GM12878 (cell line): ENCODE measurements around the gene SMARCD2. TPM values are rescaled to one million over a fixed set of nuclear protein-coding genes. Genes with fewer than 3 reads are reported as not detected.
"Not testable (repeated sequence)": the region's sequence is repeated elsewhere in the genome, so short reads cannot be mapped to it uniquely, and the experiment has no call there.

Source experiments
- ATAC-seq: fragments of 200-7000 bp; cut with Tn5 transposase; 3 replicates; pipeline ENCODE4 v1.9.1; 2020; ENCODE audit warnings: mild to moderate bottlenecking, moderate library complexity
- BruUV-seq: library from RNA; stranded (reverse); fragments of 400-500 nt; replicated peaks from 2 replicates; lab custom pipeline; 2021; lab: Mats Ljungman, UMichigan
- CTCF ChIA-PET: fragments of 300-600 bp; sonication (Branson Sonifier 250); formaldehyde crosslinking; extraction: SDS; loops from one replicate; lab custom pipeline; 2021; ENCODE audit warnings: inconsistent platforms; lab: Yijun Ruan, JAX
- POLR2A ChIA-PET: fragments of 350-600 bp; formaldehyde crosslinking; extraction: SDS; loops from one replicate; lab custom pipeline; 2021; ENCODE audit warnings: inconsistent platforms; lab: Charles Lee
- RAD21 ChIA-PET: fragments of 300-600 bp; sonication (Branson Sonifier 250); formaldehyde crosslinking; loops from one replicate; lab custom pipeline; 2023; ENCODE audit warnings: antibody characterized with exemption; ENCODE audit not compliant: unreplicated experiment; lab: Charles Lee
- SMC1A ChIA-PET: fragments of 300-600 bp; sonication (Branson Sonifier 250); formaldehyde crosslinking; loops from one replicate; lab custom pipeline; 2023; ENCODE audit not compliant: unreplicated experiment, uncharacterized antibody; lab: Charles Lee
- DNase-seq: peaks from one replicate; pipeline ENCODE4 v3.0.0-alpha.2; 2011; ENCODE audit warnings: low read depth, low spot score
- FAIRE-seq: peaks from 3 replicates; lab custom pipeline; 2011; peaks lifted over from hg19 to GRCh38; lab: Jason Lieb, UNC
- H2AFZ ChIP-seq: 2 replicates; pipeline ENCODE4 v1.6.0; 2011; ENCODE audit warnings: low read depth, low read length, control low read depth; ENCODE audit not compliant: control insufficient read depth
- H3K27ac ChIP-seq: 2 replicates; pipeline ENCODE4 v1.5.1; 2011; ENCODE audit warnings: control low read depth; ENCODE audit not compliant: control insufficient read depth, insufficient read depth
- H3K27me3 ChIP-seq, 2 experiments: replicated peaks in 1 of 2; 2 replicates each; pipeline versions ENCODE4 v1.6.0 to v1.6.1; 2011; ENCODE audit warnings: low read length in 1 of 2; ENCODE audit not compliant: control insufficient read depth in 2 of 2, insufficient read depth in 2 of 2
- H3K36me3 ChIP-seq, 2 experiments: 2 replicates each; pipeline ENCODE4 v1.5.1; 2011; ENCODE audit warnings: low read length in 1 of 2; ENCODE audit not compliant: control insufficient read depth in 2 of 2, insufficient read depth in 2 of 2
- H3K4me1 ChIP-seq: 2 replicates; pipeline ENCODE4 v1.6.1; 2011; ENCODE audit warnings: mild to moderate bottlenecking, low read length, moderate library complexity, mixed read lengths; ENCODE audit not compliant: control insufficient read depth, insufficient read depth
- H3K4me2 ChIP-seq: 2 replicates; pipeline ENCODE4 v1.6.0; 2011; ENCODE audit warnings: control low read depth; ENCODE audit not compliant: control insufficient read depth, insufficient read depth
- H3K4me3 ChIP-seq: fragments of 200-600 bp; sonication (generic); 2 replicates; pipeline ENCODE4 v1.5.1; 2016
- H3K79me2 ChIP-seq: 2 replicates; pipeline ENCODE4 v1.6.0; 2011; ENCODE audit warnings: low read length; ENCODE audit not compliant: control insufficient read depth, insufficient read depth
- H3K9ac ChIP-seq: 2 replicates; pipeline ENCODE4 v1.8.0; 2011; ENCODE audit warnings: low read length, control low read depth, mixed read lengths; ENCODE audit not compliant: control insufficient read depth, insufficient read depth
- H3K9me3 ChIP-seq: replicated peaks from 3 replicates; pipeline ENCODE4 v1.5.1; 2011; ENCODE audit warnings: mild to moderate bottlenecking, low read length; ENCODE audit not compliant: control insufficient read depth, insufficient read depth
- H4K20me1 ChIP-seq: 2 replicates; pipeline ENCODE4 v1.6.0; 2011; ENCODE audit not compliant: control insufficient read depth, insufficient read depth
- CTCF ChIP-seq, 3 experiments: IDR thresholded peaks in 2 of 3; conservative IDR thresholded peaks in 1 of 3; 2 replicates each; pipeline ENCODE4 v1.5.1; 2011; ENCODE audit warnings: low read depth in 3 of 3, low read length in 3 of 3, mild to moderate bottlenecking in 3 of 3, control low read depth in 2 of 3, moderate library complexity in 2 of 3, inconsistent platforms in 1 of 3, mixed read lengths in 1 of 3; ENCODE audit not compliant: control insufficient read depth in 2 of 3, insufficient read depth in 1 of 3; ENCODE audit errors: extremely low read depth in 1 of 3
- WGBS: methylation state at CpG from one replicate; pipeline ENCODE4 v1.1.6; 2016; ENCODE audit warnings: low lambda C conversion rate; ENCODE audit not compliant: insufficient replicate concordance, insufficient coverage; ENCODE audit errors: missing lambda C conversion rate; 5-methylcytosine and 5-hydroxymethylcytosine counted together
- in situ Hi-C: fragments of 300-500 bp; cut with MboI; formaldehyde crosslinking; loops from 9 replicates; pipeline ENCODE4 v1.14.3; 2018; ENCODE audit warnings: mixed read lengths
- intact Hi-C: fragments of 100-400 bp; cut with micrococcal nuclease; formaldehyde crosslinking; loops from one replicate; pipeline ENCODE4 v1.14.2; 2022; ENCODE audit not compliant: unreplicated experiment
- polyA plus RNA-seq, 11 experiments: library from polyadenylated mRNA; depleted of rRNA in 4 of 11; unstranded in 6 of 11; stranded (reverse) in 5 of 11; fragments of >200 nt; fragmentation: Nextera tagmentation in 4 of 11; fragmentation: Illumina TruSeq in 1 of 11; extraction: Ambion mirVana in 4 of 11; extraction: Trizol in 1 of 11; gene quantifications; 1 replicate in 1 of 11; 2 replicates in 10 of 11; pipeline versions ENCODE4 v1.2.1 to v1.2.3, GENCODE V29; 2011 to 2016; ENCODE audit warnings: inconsistent platforms in 2 of 11, missing spikeins in 2 of 11, low read depth in 1 of 11
- total RNA-seq, 4 experiments: library from RNA; depleted of rRNA in 3 of 4; stranded (reverse); fragments of >200 nt in 3 of 4; fragmentation: Illumina TruSeq in 1 of 4; extraction: Trizol in 1 of 4; gene quantifications; 2 replicates each; pipeline versions ENCODE4 v1.2.1 to v1.2.3, GENCODE V29; 2013 to 2021

The SMARCD2 gene
- total and polyA plus RNA-seq, 10 of the 15 experiments (the other 5 are each of a cell fraction or from before 2014, with no cell fraction given): 2.4 to 111 (median 63.6) TPM

DNA sequence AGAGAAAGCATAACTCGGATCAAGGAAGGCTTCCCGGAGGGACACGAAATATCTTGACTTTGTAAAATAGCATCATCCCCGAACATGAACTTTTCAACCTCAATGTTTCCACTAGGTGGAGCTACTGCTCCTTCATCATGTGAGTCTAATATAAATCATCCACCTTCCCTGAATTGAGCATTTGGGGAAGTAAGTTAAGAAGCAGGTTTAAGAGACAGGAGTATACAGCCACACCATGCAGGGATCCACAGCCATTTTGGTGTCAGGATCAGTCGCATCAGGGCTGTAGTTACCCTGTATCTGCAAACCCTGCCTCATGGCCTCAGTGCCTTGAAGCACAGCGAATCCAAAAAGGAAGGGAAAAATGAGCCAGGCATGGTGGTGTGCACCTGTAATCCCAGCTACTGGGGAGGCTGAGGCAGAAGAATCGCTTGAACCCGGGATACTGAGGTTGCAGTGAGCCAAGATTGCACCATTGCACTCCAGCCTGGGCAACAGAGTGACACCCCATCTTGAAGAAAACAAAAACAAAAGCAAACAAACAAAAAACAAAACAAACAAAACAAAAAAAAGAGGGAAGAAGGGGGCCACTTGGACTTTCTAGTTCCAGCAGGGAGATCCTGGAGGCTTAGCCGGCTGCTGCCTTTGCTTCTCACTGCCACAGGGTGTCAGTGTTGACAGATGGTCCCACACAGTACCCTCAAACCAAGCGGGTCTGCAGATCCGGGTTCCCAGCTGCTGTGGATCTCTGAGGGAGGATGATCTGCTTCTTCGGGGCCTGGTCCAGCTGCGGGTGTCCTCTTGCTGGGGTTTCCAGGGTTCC lies 46.8 kb upstream of the SMARCD2 start:
- H4K20me1 ChIP-seq, POLR2A ChIA-PET, H2AFZ ChIP-seq, FAIRE-seq, H3K27me3 ChIP-seq, H3K79me2 ChIP-seq, H3K9ac ChIP-seq, DNase-seq, H3K9me3 ChIP-seq, H3K4me2 ChIP-seq, H3K36me3 ChIP-seq, H3K4me1 ChIP-seq, intact Hi-C loops, BruUV-seq, in situ Hi-C loops, H3K4me3 ChIP-seq, H3K27ac ChIP-seq: not testable (repeated sequence)
- whole genome bisulfite sequencing: 6% methylated on average over 13 of the region's 13 CpGs
- CTCF ChIA-PET: interaction anchor here (0.6 to 5.1 kb wide), 20 partner anchors 9 to 654 kb away, joined by 3 to 49 read pairs (median 4); partner anchors contain the start of genes CSHL1 and GH2
- TF ChIP-seq CTCF (IDR thresholded peaks at IDR 0.05 in 2 of 3, conservative IDR thresholded peaks at IDR 0.05 in 1 of 3; ENCODE audit: control insufficient read depth in 2 of 3, extremely low read depth in 1 of 3, insufficient read depth in 1 of 3, low read depth in 3 of 3, low read length in 3 of 3): peak; percentile 28 to 41 (median 31); a peak in 3 of 6 replicates
- SMC1A ChIA-PET: interaction anchor here (1.0 to 2.4 kb wide), 5 partner anchors 18 to 362 kb away, joined by 3 to 8 read pairs (median 4); no protein-coding TSS in a partner anchor
- RAD21 ChIA-PET: interaction anchor here (1.0 to 1.5 kb wide), 2 partner anchors 62 to 141 kb away, joined by 3 read pairs; no protein-coding TSS in a partner anchor
- peak; percentile 93 for ATAC-seq

- H4K20me1 ChIP-seq, H2AFZ ChIP-seq, H3K27ac ChIP-seq, H3K79me2 ChIP-seq, BruUV-seq, ATAC-seq, H3K36me3 ChIP-seq, DNase-seq, H3K4me2 ChIP-seq, in situ Hi-C loops, H3K9me3 ChIP-seq, H3K27me3 ChIP-seq, H3K4me3 ChIP-seq, FAIRE-seq, SMC1A ChIA-PET, H3K4me1 ChIP-seq, RAD21 ChIA-PET, H3K9ac ChIP-seq, CTCF ChIA-PET, intact Hi-C loops, POLR2A ChIA-PET: not testable (repeated sequence)
- WGBS: 62% methylated on average over 11 of the region's 11 CpGs
Measured at GRCh38 chr17:63885119-63885518, 42.6 kb upstream of the SMARCD2 start.

- H3K79me2 ChIP-seq, FAIRE-seq, H4K20me1 ChIP-seq, H3K27ac ChIP-seq, RAD21 ChIA-PET, in situ Hi-C loops, intact Hi-C loops, H3K27me3 ChIP-seq, H3K9ac ChIP-seq, H3K9me3 ChIP-seq, H3K4me1 ChIP-seq, H3K36me3 ChIP-seq, H3K4me3 ChIP-seq, POLR2A ChIA-PET, BruUV-seq, DNase-seq, ATAC-seq, H2AFZ ChIP-seq, H3K4me2 ChIP-seq: not testable (repeated sequence)
- CTCF ChIA-PET: interaction anchor here (0.7 to 2.3 kb wide), 6 partner anchors 13 to 147 kb away, joined by 3 to 11 read pairs (median 5); no protein-coding TSS in a partner anchor
- 50% methylated on average over 9 of the region's 9 CpGs for WGBS
- SMC1A ChIA-PET: interaction anchor here (1.4 kb wide), 1 partner anchor 251 kb away, joined by 3 read pairs; no protein-coding TSS in a partner anchor
Measured at GRCh38 chr17:63882626-63883126, 40.2 kb upstream of the SMARCD2 start.
